ENCODE measurements around the gene HM13. TPM values are rescaled to one million over a fixed set of nuclear protein-coding genes. Genes with fewer than 3 reads are reported as not detected.

Gene HM13
- total and polyA plus RNA-seq, 2 of the 4 experiments (the other 2 are of a cell fraction), result 53.2 to 203 TPM

DNA sequence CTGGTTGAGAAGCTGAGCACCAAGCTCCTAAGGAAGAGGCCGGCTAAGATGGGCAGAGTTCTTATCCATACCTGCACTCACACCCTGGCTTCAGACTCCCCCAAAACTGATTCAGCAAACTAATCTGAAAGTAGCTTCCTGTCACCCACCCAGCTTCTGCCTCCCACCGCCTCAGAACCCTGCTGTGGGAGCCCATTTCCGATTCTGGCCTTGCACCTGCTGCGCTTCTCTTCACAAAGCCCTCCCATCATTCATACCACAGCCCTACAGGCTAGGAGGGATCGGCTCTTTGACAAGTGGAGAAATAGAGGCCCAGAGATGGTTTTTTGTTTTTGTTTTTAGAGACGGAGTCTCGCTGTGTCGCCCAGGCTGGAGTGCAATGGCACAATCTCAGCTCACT, 28.7 kb downstream of the HM13 start:
- dilution Hi-C loops (cut with HindIII; ENCODE audit: low sequenced_read_pairs, unreplicated experiment), result no loop called here
- ChIA-PET CTCF (no interaction called here), POLR2A (ENCODE audit: unreplicated experiment) (no interaction called here)
- in situ Hi-C loops (cut with MboI; ENCODE audit: low sequenced_read_pairs), result no loop called here
- Histone ChIP-seq H3K23ac (ENCODE audit: low read depth, low read length) (0 out of 2 replicates have a peak overlapping the region, but pooled peaks have one; percentile 35), H3K36me3 (ENCODE audit: control insufficient read depth, insufficient read depth, low read length) (peaks cover 35% of the 10 kb centered on the region), H3K4me2 (ENCODE audit: low read depth, low read length) (no peak overlapping the region), H3K27ac (ENCODE audit: insufficient read depth, low read length) (peak overlapping the region; percentile 73), H3K9me1 (ENCODE audit: insufficient read depth, low read length) (peaks cover 23% of the 10 kb centered on the region), H4K5ac (ENCODE audit: low read depth, low read length) (peak overlapping the region; percentile 25), H2AFZ (replicated peaks; ENCODE audit: low read length, poor library complexity) (no peak overlapping the region), H2AK5ac (ENCODE audit: low read depth, low read length) (peak overlapping the region; percentile 60; the same call in 1 of the 2 replicates), H2AK9ac (replicated peaks; ENCODE audit: low read depth, low read length, poor library complexity) (no peak overlapping the region), H2BK120ac (ENCODE audit: low read depth, low read length) (0 out of 2 replicates have a peak overlapping the region, but pooled peaks have one; percentile 1), H3K4ac (ENCODE audit: low read depth, low read length) (peak overlapping the region; percentile 38), H3K4me3 (ENCODE audit: insufficient read depth, low read depth, low read length) (no peak overlapping the region), H2BK20ac (ENCODE audit: low read depth, low read length) (0 out of 2 replicates have a peak overlapping the region, but pooled peaks have one; percentile 13), H3K9ac (ENCODE audit: low read depth, low read length) (no peak overlapping the region; the same call in 1 of the 2 replicates), H3K27me3 (ENCODE audit: control insufficient read depth, insufficient read depth, low read length) (no peaks in the 10 kb centered on the region), H3K4me1 (ENCODE audit: control insufficient read depth, insufficient read depth, low read length) (peaks cover 17% of the 10 kb centered on the region), H3K56ac (ENCODE audit: extremely low read depth, insufficient read depth, low read length) (peak overlapping the region; percentile 28; the same call in 1 of the 2 replicates), H4K8ac (ENCODE audit: low read depth in 2 of 2, low read length in 2 of 2) (peak overlapping the region; percentile 12 to 20; a peak in 1 of 4 replicates), H2BK15ac (ENCODE audit: low read depth, low read length) (peak overlapping the region; percentile 2; the same call in 1 of the 3 replicates), H2BK5ac (ENCODE audit: low read depth, low read length, poor library complexity, severe bottlenecking) (peak overlapping the region; percentile 28), H3K14ac (replicated peaks; ENCODE audit: low read depth, low read length) (no peak overlapping the region), H3K79me1 (ENCODE audit: low read depth in 1 of 2, low read length in 2 of 2) (peaks cover 29 to 58% of the 10 kb centered on the region in 2 experiments), H3K9me3 (ENCODE audit: control insufficient read depth, insufficient read depth, low read length) (no peaks in the 10 kb centered on the region), H3K18ac (ENCODE audit: low read depth, low read length) (no peak overlapping the region), H4K91ac (ENCODE audit: insufficient read depth, low read depth, low read length) (no peak overlapping the region; the same call in 1 of the 2 replicates), H4K20me1 (ENCODE audit: insufficient read depth, low read length) (0 out of 2 replicates have a peak, but pooled peaks cover 4% of the 10 kb centered on the region)
- no peak for DNase-seq
- WGBS, 2 experiments (ENCODE audit: extremely low coverage in 2 of 2, insufficient read length in 1 of 2), result 80% methylated on average over 1 of the region's 8 CpGs; no CpG with 5 or more reads in 1 of the 2 experiments
- no peak for ATAC-seq (ENCODE audit: low read depth)
- intact Hi-C loops (cut with micrococcal nuclease), result no loop called here
- BruUV-seq (replicated peaks), result no TSS peak
- TF ChIP-seq RFX5 (IDR thresholded peaks at IDR 0.05; ENCODE audit: low read depth, low read length) (no peak), CEBPB (IDR thresholded peaks at IDR 0.05; ENCODE audit: low read depth, low read length) (no peak), RCOR1 (IDR thresholded peaks at IDR 0.05; ENCODE audit: insufficient replicate concordance, low read length) (no peak), MAFK (IDR thresholded peaks at IDR 0.05; ENCODE audit: low read depth, low read length) (no peak), SMC3 (IDR thresholded peaks at IDR 0.05; ENCODE audit: low read depth, low read length) (no peak), FOS (IDR thresholded peaks at IDR 0.05; ENCODE audit: low read depth, low read length) (no peak), BHLHE40 (IDR thresholded peaks at IDR 0.05; ENCODE audit: low read depth, low read length) (no peak), RAD21 (IDR thresholded peaks at IDR 0.05; ENCODE audit: low read length) (no peak), NFE2L2 (IDR thresholded peaks at IDR 0.05; ENCODE audit: low read depth, low read length) (no peak), POLR2A (IDR thresholded peaks at IDR 0.05; ENCODE audit: low read depth, low read length) (no peak), MAZ (IDR thresholded peaks at IDR 0.05; ENCODE audit: borderline replicate concordance, low read depth, low read length) (no peak)
- TF ChIP-seq, protein P1, sequence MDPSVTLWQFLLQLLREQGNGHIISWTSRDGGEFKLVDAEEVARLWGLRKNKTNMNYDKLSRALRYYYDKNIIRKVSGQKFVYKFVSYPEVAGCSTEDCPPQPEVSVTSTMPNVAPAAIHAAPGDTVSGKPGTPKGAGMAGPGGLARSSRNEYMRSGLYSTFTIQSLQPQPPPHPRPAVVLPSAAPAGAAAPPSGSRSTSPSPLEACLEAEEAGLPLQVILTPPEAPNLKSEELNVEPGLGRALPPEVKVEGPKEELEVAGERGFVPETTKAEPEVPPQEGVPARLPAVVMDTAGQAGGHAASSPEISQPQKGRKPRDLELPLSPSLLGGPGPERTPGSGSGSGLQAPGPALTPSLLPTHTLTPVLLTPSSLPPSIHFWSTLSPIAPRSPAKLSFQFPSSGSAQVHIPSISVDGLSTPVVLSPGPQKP (IDR thresholded peaks at IDR 0.05; ENCODE audit: borderline replicate concordance, low read depth, low read length), result no peak
- TF ChIP-seq, protein P2, sequence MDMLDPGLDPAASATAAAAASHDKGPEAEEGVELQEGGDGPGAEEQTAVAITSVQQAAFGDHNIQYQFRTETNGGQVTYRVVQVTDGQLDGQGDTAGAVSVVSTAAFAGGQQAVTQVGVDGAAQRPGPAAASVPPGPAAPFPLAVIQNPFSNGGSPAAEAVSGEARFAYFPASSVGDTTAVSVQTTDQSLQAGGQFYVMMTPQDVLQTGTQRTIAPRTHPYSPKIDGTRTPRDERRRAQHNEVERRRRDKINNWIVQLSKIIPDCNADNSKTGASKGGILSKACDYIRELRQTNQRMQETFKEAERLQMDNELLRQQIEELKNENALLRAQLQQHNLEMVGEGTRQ (IDR thresholded peaks at IDR 0.05; ENCODE audit: low read depth, low read length), result no peak
- TF ChIP-seq, protein P3, sequence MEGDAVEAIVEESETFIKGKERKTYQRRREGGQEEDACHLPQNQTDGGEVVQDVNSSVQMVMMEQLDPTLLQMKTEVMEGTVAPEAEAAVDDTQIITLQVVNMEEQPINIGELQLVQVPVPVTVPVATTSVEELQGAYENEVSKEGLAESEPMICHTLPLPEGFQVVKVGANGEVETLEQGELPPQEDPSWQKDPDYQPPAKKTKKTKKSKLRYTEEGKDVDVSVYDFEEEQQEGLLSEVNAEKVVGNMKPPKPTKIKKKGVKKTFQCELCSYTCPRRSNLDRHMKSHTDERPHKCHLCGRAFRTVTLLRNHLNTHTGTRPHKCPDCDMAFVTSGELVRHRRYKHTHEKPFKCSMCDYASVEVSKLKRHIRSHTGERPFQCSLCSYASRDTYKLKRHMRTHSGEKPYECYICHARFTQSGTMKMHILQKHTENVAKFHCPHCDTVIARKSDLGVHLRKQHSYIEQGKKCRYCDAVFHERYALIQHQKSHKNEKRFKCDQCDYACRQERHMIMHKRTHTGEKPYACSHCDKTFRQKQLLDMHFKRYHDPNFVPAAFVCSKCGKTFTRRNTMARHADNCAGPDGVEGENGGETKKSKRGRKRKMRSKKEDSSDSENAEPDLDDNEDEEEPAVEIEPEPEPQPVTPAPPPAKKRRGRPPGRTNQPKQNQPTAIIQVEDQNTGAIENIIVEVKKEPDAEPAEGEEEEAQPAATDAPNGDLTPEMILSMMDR (conservative IDR thresholded peaks at IDR 0.05; ENCODE audit: low read depth, low read length), result no peak

Data from IMR-90 (cell line).